GM19455 (cell line): ENCODE results near the gene ABCB9.
"Not testable (repeated sequence)": the region's sequence is repeated elsewhere in the genome, so short reads cannot be mapped to it uniquely, and the experiment has no call there.

Source experiments
- ATAC-seq: cut with Tn5 transposase; IDR thresholded peaks from one replicate; pipeline ENCODE4 v1.9.1; 2021; ENCODE audit not compliant: unreplicated experiment

Gene ABCB9

GRCh38 chr12:122903693-122904034 is 62.6 kb downstream of the ABCB9 start:
- no peak for ATAC-seq

GRCh38 chr12:122902854-122903692 is 63.2 kb downstream of the ABCB9 start:
- no peak for ATAC-seq

GRCh38 chr12:122899887-122900286 is 66.4 kb downstream of the ABCB9 start:
- no peak for ATAC-seq

GRCh38 chr12:122896662-122897061 is 69.6 kb downstream of the ABCB9 start:
- no peak for ATAC-seq

GRCh38 chr12:122895704-122896636 is 70.3 kb downstream of the ABCB9 start, which contains the start of gene VPS37B:
Gene VPS37B, minus strand, starts transcription at chr12:122896124. Its CDS starts 62 bp downstream, at chr12:122896062.
- ATAC-seq, result no peak

GRCh38 chr12:122895320-122895703 is 71.0 kb downstream of the ABCB9 start:
- ATAC-seq, result no peak

- ATAC-seq, result no peak
Measured at GRCh38 chr12:122894193-122895121, 71.8 kb downstream of the ABCB9 start.

- no peak for ATAC-seq
Measured at GRCh38 chr12:122893208-122894153, 72.8 kb downstream of the ABCB9 start.

GRCh38 chr12:122892724-122893123 is 73.5 kb downstream of the ABCB9 start:
- ATAC-seq, result not testable (repeated sequence)

GRCh38 chr12:122891661-122892525 is 74.4 kb downstream of the ABCB9 start:
- ATAC-seq, result no peak

- ATAC-seq, result no peak
Measured at GRCh38 chr12:122889761-122890520, 76.3 kb downstream of the ABCB9 start.

GRCh38 chr12:122888232-122888752 is 78.0 kb downstream of the ABCB9 start:
- peak; percentile 39 for ATAC-seq

GRCh38 chr12:122887819-122888212 is 78.4 kb downstream of the ABCB9 start:
- ATAC-seq, result peak; percentile 33

- peak; percentile 84 for ATAC-seq
Measured at GRCh38 chr12:122886851-122887818, 79.1 kb downstream of the ABCB9 start.

- ATAC-seq, result no peak
Measured at GRCh38 chr12:122886161-122886560, 80.1 kb downstream of the ABCB9 start.

- no peak for ATAC-seq
Measured at GRCh38 chr12:122884860-122885259, 81.4 kb downstream of the ABCB9 start.
